ENCODE results near the gene KNSTRN.

GRCh38 chr15:40355976-40356585 is 26.4 kb upstream of the KNSTRN start:
- TF ChIP-seq POLR2A (IDR thresholded peaks at IDR 0.05; ENCODE audit: low read depth, low read length) (no peak), POLR2AphosphoS5 (IDR thresholded peaks at IDR 0.05; ENCODE audit: low read depth, low read length) (no peak)
